DND-41 (cell line): ENCODE results near the gene TFR2.

Experiments
- ATAC-seq: fragments of 200-7000 bp; cut with Tn5 transposase; 3 replicates; pipeline ENCODE4 v1.9.1; 2021; ENCODE audit warnings: low read depth; ENCODE audit not compliant: insufficient read depth
- DNase-seq: peaks from one replicate; pipeline ENCODE4 v3.0.0-alpha.2; 2020
- H2AFZ ChIP-seq: 2 replicates; pipeline ENCODE4 v1.6.0; 2012; ENCODE audit warnings: low read depth, low read length
- H3K27ac ChIP-seq: 2 replicates; pipeline ENCODE4 v1.5.1; 2012; ENCODE audit warnings: low read length, inconsistent platforms
- H3K27me3 ChIP-seq: fragments of 200-600 bp; sonication (generic); 2 replicates; pipeline ENCODE4 v1.6.0; 2012; ENCODE audit warnings: low read length, mild to moderate bottlenecking, inconsistent platforms; ENCODE audit not compliant: insufficient read depth, poor library complexity
- H3K36me3 ChIP-seq: 2 replicates; pipeline ENCODE4 v1.5.1; 2012; ENCODE audit warnings: low read length, inconsistent platforms; ENCODE audit not compliant: insufficient read depth
- H3K4me1 ChIP-seq: 2 replicates; pipeline ENCODE4 v1.5.1; 2012; ENCODE audit warnings: mild to moderate bottlenecking, low read length; ENCODE audit not compliant: insufficient read depth
- H3K4me2 ChIP-seq: 2 replicates; pipeline ENCODE4 v1.6.0; 2012; ENCODE audit warnings: mild to moderate bottlenecking, moderate library complexity, low read length, inconsistent platforms; ENCODE audit not compliant: insufficient read depth
- H3K4me3 ChIP-seq, 2 experiments: fragments of 200-600 bp in 1 of 2; shearing (Covaris generic) in 1 of 2; 2 replicates each; pipeline ENCODE4 v1.5.1; 2012 to 2016; ENCODE audit warnings: inconsistent platforms in 2 of 2, low read length in 2 of 2, mild to moderate bottlenecking in 2 of 2, low read depth in 1 of 2, moderate library complexity in 1 of 2
- H3K79me2 ChIP-seq: 2 replicates; pipeline ENCODE4 v1.6.0; 2012; ENCODE audit warnings: low read length, inconsistent platforms; ENCODE audit not compliant: insufficient read depth
- H3K9ac ChIP-seq: 2 replicates; pipeline ENCODE4 v1.6.0; 2012; ENCODE audit warnings: low read depth, mild to moderate bottlenecking, inconsistent platforms, low read length, moderate library complexity
- H3K9me3 ChIP-seq: 2 replicates; pipeline ENCODE4 v1.5.1; 2012; ENCODE audit warnings: low read length, moderate library complexity, mild to moderate bottlenecking, inconsistent platforms; ENCODE audit not compliant: insufficient read depth, severe bottlenecking
- H4K20me1 ChIP-seq: 2 replicates; pipeline ENCODE4 v1.6.0; 2012; ENCODE audit warnings: low read length; ENCODE audit not compliant: insufficient read depth
- EZH2 ChIP-seq: IDR thresholded peaks from 3 replicates; pipeline ENCODE4 v1.6.1; 2012; ENCODE audit warnings: borderline replicate concordance, low read depth, mild to moderate bottlenecking, moderate library complexity, low read length, inconsistent platforms; ENCODE audit not compliant: severe bottlenecking
- TF ChIP-seq, protein P1 (sequence below): IDR thresholded peaks from 2 replicates; pipeline ENCODE4 v1.5.1; 2012; ENCODE audit warnings: borderline replicate concordance, low read length, moderate library complexity, mild to moderate bottlenecking; ENCODE audit not compliant: poor library complexity, severe bottlenecking; ENCODE audit errors: extremely low read depth

TFR2 gene

GRCh38 chr7:100654908-100655831, 13.8 kb upstream of the TFR2 start:
- H3K4me3 ChIP-seq, result no peak overlapping the region
- no peaks in the 10 kb centered on the region for H3K79me2 ChIP-seq
- H3K27me3 ChIP-seq, result no peaks in the 10 kb centered on the region
- H3K27ac ChIP-seq, result no peak overlapping the region
- DNase-seq, result no peak
- TF ChIP-seq, protein P1, sequence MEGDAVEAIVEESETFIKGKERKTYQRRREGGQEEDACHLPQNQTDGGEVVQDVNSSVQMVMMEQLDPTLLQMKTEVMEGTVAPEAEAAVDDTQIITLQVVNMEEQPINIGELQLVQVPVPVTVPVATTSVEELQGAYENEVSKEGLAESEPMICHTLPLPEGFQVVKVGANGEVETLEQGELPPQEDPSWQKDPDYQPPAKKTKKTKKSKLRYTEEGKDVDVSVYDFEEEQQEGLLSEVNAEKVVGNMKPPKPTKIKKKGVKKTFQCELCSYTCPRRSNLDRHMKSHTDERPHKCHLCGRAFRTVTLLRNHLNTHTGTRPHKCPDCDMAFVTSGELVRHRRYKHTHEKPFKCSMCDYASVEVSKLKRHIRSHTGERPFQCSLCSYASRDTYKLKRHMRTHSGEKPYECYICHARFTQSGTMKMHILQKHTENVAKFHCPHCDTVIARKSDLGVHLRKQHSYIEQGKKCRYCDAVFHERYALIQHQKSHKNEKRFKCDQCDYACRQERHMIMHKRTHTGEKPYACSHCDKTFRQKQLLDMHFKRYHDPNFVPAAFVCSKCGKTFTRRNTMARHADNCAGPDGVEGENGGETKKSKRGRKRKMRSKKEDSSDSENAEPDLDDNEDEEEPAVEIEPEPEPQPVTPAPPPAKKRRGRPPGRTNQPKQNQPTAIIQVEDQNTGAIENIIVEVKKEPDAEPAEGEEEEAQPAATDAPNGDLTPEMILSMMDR, result no peak
- no peak overlapping the region for H3K9ac ChIP-seq
- no peak for ATAC-seq
- no peaks in the 10 kb centered on the region for H3K4me1 ChIP-seq
- H3K36me3 ChIP-seq, result no peaks in the 10 kb centered on the region
- no peaks in the 10 kb centered on the region for H4K20me1 ChIP-seq
- no peaks in the 10 kb centered on the region for H3K9me3 ChIP-seq
- H3K4me2 ChIP-seq, result no peak overlapping the region
- H2AFZ ChIP-seq, result no peak overlapping the region

DNA sequence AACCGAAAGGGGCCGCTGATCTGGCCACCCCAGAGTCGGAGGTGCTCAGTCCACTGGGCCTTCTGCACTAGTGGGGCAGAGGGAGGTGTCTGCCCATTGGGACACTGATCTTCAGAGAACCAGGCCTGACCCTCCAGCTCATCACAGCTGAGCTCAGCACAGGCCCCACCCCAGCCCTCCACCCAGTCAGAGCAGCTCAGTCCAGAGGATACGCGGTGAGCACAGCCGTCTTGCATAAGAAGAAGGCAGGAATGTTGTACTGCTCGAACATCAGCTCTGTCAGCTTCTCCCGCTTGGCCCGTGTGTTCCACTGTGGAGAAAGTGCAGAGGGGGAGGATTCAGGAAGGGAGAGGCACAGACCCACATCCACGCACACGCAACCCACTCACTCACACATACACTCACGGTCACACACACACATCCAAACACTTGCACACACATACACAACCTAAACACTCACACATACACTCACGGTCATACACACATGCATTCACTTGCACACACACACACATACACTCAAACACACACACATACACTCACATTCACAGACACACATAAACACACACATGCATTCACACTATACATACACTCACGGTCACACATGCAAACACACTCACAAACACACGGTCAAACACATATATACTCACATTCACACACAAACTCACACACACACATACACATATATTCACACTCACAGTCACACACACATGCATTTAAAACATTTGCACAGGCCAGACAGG, 8.6 kb upstream of the TFR2 start:
- Histone ChIP-seq H3K9me3 (no peaks in the 10 kb centered on the region), H3K9ac (no peak overlapping the region), H3K27ac (no peak overlapping the region), H3K4me3 (no peak overlapping the region), H4K20me1 (no peaks in the 10 kb centered on the region), H3K36me3 (no peaks in the 10 kb centered on the region), H2AFZ (no peak overlapping the region), H3K79me2 (no peaks in the 10 kb centered on the region), H3K4me2 (no peak overlapping the region), H3K27me3 (peaks cover 2% of the 10 kb centered on the region), H3K4me1 (no peaks in the 10 kb centered on the region)
- TF ChIP-seq, protein P1, result no peak
- no peak for TF ChIP-seq EZH2
- no peak for ATAC-seq
- no peak for DNase-seq

GRCh38 chr7:100642534-100642907, 1.2 kb upstream of the TFR2 start:
- Histone ChIP-seq H3K4me1 (no peaks in the 10 kb centered on the region), H3K36me3 (no peaks in the 10 kb centered on the region), H3K79me2 (no peaks in the 10 kb centered on the region), H4K20me1 (no peaks in the 10 kb centered on the region), H3K27me3 (peaks cover 1% of the 10 kb centered on the region), H2AFZ (no peak overlapping the region), H3K27ac (no peak overlapping the region), H3K9ac (no peak overlapping the region), H3K4me2 (no peak overlapping the region), H3K9me3 (no peaks in the 10 kb centered on the region), H3K4me3 (no peak overlapping the region)
- ATAC-seq, result peak; percentile 73
- TF ChIP-seq EZH2, result no peak
- TF ChIP-seq, protein P1, result no peak
- DNase-seq, result peak; percentile 33
